ENCODE data around the gene RNF183.

RNF183 gene

GRCh38 chr9:113307396-113307975, 4.3 kb upstream of the RNF183 start:
- no peak for DNase-seq
- Histone ChIP-seq H3K27me3 (replicated peaks) (no peaks in the 10 kb centered on the region), H3K36me3 (replicated peaks) (no peaks in the 10 kb centered on the region), H3K4me3 (ENCODE audit: low read depth, low read length) (no peak overlapping the region), H3K27ac (no peak overlapping the region)
- in situ Hi-C loops (cut with HindIII; ENCODE audit: low pct_ligation_motif_present, low sequenced_read_pairs): no loop called here
- TF ChIP-seq CTCF (IDR thresholded peaks at IDR 0.05; ENCODE audit: low read depth, low read length, missing control alignments): no peak

- no peak for TF ChIP-seq CTCF (IDR thresholded peaks at IDR 0.05; ENCODE audit: low read depth, low read length, missing control alignments)
- Histone ChIP-seq H3K27ac (no peak overlapping the region), H3K27me3 (replicated peaks) (no peaks in the 10 kb centered on the region), H3K4me3 (ENCODE audit: low read depth, low read length) (no peak overlapping the region), H3K36me3 (replicated peaks) (no peaks in the 10 kb centered on the region)
- in situ Hi-C loops (cut with HindIII; ENCODE audit: low pct_ligation_motif_present, low sequenced_read_pairs): no loop called here
- no peak for DNase-seq
These were observed 3.4 kb upstream of the RNF183 start for GRCh38 chr9:113306566-113306965.

GRCh38 chr9:113301548-113301947, 1.6 kb downstream of the RNF183 start:
- no peak for TF ChIP-seq CTCF (IDR thresholded peaks at IDR 0.05; ENCODE audit: low read depth, low read length, missing control alignments)
- Histone ChIP-seq H3K27ac (no peak overlapping the region), H3K36me3 (replicated peaks) (no peaks in the 10 kb centered on the region), H3K4me3 (ENCODE audit: low read depth, low read length) (no peak overlapping the region), H3K27me3 (replicated peaks) (no peaks in the 10 kb centered on the region)
- in situ Hi-C loops (cut with HindIII; ENCODE audit: low pct_ligation_motif_present, low sequenced_read_pairs): no loop called here
- no peak for DNase-seq

- no peak for DNase-seq
- H3K36me3 ChIP-seq (replicated peaks): no peaks in the 10 kb centered on the region
- in situ Hi-C loops (cut with HindIII; ENCODE audit: low pct_ligation_motif_present, low sequenced_read_pairs): no loop called here
- H3K27me3 ChIP-seq (replicated peaks): no peaks in the 10 kb centered on the region
- no peak for TF ChIP-seq CTCF (IDR thresholded peaks at IDR 0.05; ENCODE audit: low read depth, low read length, missing control alignments)
- H3K27ac ChIP-seq: no peak overlapping the region
- no peak overlapping the region for H3K4me3 ChIP-seq (ENCODE audit: low read depth, low read length)
These were observed 3.3 kb downstream of the RNF183 start for GRCh38 chr9:113299800-113300292.

- Histone ChIP-seq H3K36me3 (replicated peaks) (no peaks in the 10 kb centered on the region), H3K27me3 (replicated peaks) (no peaks in the 10 kb centered on the region), H3K27ac (no peak overlapping the region), H3K4me3 (ENCODE audit: low read depth, low read length) (no peak overlapping the region)
- in situ Hi-C loops (cut with HindIII; ENCODE audit: low pct_ligation_motif_present, low sequenced_read_pairs): no loop called here
- no peak for DNase-seq
- no peak for TF ChIP-seq CTCF (IDR thresholded peaks at IDR 0.05; ENCODE audit: low read depth, low read length, missing control alignments)
These were observed 4.0 kb downstream of the RNF183 start for GRCh38 chr9:113298924-113299770.
